ENCODE data around the gene ABCC11.

- TF ChIP-seq CTCF (IDR thresholded peaks at IDR 0.05; ENCODE audit: low read depth, low read length) (no peak), EZH2phosphoT487 (IDR thresholded peaks at IDR 0.05; ENCODE audit: low read depth) (no peak)
Observed at GRCh38 chr16:48152226-48152625, 95.1 kb downstream of the ABCC11 start.

Measured in OCI-LY3 (cell line).